ENCODE data around the gene XRCC5.

Gene XRCC5

GRCh38 chr2:216117561-216118340 is 8.6 kb downstream of the XRCC5 start:
- no peak for TF ChIP-seq CTCF (conservative IDR thresholded peaks at IDR 0.05; ENCODE audit: low read length)
- no peak for DNase-seq (ENCODE audit: low read depth)
- no peak overlapping the region for H3K4me3 ChIP-seq (ENCODE audit: low read length)

DNA sequence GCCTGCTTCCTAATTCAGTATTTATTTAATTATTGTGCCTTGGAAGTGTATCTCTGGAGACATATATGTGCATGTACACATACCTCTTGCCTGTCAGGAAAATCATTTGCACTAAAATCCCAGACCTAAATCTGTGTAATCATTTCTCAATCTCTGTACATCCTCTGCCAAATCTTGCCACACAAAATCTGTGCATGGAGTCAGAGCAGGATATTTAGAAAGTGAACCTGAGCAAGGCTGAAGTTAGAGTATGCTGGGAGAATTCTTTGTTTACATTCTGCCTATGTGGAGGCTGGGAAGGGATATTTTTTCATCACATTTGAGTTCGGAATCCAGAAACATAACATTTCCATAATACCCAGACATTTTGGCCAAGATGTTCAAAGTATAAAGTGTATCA is 9.3 kb downstream of the XRCC5 start:
- peak; percentile 40 for DNase-seq (ENCODE audit: low read depth)
- TF ChIP-seq CTCF (conservative IDR thresholded peaks at IDR 0.05; ENCODE audit: low read length) = no peak
- no peak overlapping the region for H3K4me3 ChIP-seq (ENCODE audit: low read length)

DNA sequence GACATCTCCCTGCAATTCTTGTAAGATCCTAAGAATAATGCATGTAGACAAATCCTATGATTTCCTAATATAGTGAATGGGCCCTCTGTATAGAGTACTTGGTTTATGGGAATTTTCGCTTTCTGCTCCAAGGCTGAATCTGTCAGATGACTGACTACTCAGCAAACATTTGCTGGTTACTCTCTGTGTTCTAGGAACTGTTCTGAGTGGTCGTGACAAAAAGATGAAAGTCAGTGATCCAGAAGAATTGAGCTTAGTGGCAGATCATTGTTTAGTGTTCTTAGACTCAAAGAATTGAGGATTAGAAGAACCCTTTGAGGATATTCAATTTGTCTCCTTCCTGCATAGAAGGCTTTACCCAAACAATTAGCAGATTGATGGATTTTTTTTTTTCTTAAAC is 10.0 kb downstream of the XRCC5 start:
- DNase-seq (ENCODE audit: low read depth) = no peak

GRCh38 chr2:216119986-216120385 is 10.8 kb downstream of the XRCC5 start:
- H3K4me3 ChIP-seq (ENCODE audit: low read length) = no peak overlapping the region
- no peak for TF ChIP-seq CTCF (conservative IDR thresholded peaks at IDR 0.05; ENCODE audit: low read length)
- no peak for DNase-seq (ENCODE audit: low read depth)

More for the DNA sequence above, 10.0 kb downstream of the XRCC5 start:
- no peak overlapping the region for H3K4me3 ChIP-seq (ENCODE audit: low read length)
- TF ChIP-seq CTCF (conservative IDR thresholded peaks at IDR 0.05; ENCODE audit: low read length) = no peak

DNA sequence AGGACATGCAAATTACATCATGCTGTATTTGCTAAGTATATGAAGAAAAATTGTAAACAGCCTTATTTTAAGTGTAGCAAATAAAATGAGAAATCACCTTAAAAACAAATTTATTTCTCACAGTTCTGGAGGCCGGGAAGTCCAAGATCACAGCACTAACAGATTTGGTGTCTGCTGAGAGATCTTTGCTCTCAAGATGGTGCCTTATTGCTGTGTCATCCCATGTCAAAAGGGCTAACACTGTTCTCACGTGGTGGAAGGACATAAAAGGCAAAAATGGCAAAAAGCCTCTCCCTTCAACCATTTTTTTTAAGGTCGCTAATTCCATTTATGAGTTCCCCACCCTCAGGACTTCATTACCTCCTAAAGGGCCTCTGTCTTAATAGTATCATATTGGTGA is 12.1 kb downstream of the XRCC5 start:
- H3K4me3 ChIP-seq (ENCODE audit: low read length) = no peak overlapping the region
- no peak for DNase-seq (ENCODE audit: low read depth)
- no peak for TF ChIP-seq CTCF (conservative IDR thresholded peaks at IDR 0.05; ENCODE audit: low read length)

DNA sequence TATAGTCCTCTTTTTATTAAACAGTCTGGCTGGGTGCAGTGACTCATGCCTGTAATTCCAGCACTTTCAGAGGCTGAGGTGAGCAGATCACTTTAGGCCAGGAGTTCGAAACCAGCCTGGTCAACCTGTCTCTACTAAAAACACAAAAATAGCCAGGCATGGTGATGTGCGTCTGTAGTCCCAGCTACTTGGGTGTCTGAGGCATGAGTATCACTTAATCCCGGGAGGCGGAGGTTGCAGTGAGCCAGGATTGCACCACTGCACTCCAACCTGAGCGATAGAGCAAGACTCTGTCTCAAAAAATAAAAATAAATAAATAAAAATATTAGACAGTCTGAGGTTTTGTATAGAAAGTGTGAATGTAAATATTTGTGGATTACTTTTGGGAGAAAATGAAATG is 17.8 kb downstream of the XRCC5 start:
- DNase-seq (ENCODE audit: low read depth) = no peak
- no peak overlapping the region for H3K4me3 ChIP-seq (ENCODE audit: low read length)
- TF ChIP-seq CTCF (conservative IDR thresholded peaks at IDR 0.05; ENCODE audit: low read length) = no peak

- no peak for DNase-seq (ENCODE audit: low read depth)
- H3K4me3 ChIP-seq (ENCODE audit: low read length) = no peak overlapping the region
- no peak for TF ChIP-seq CTCF (conservative IDR thresholded peaks at IDR 0.05; ENCODE audit: low read length)
Measured at GRCh38 chr2:216130346-216130971, 21.3 kb downstream of the XRCC5 start.

Data from AG10803 (cell line).